ENCODE results near the gene SOX2. TPM values are rescaled to one million over a fixed set of nuclear protein-coding genes. Genes with fewer than 3 reads are reported as not detected.

Gene SOX2
- total RNA-seq, 4 donors from 2014 or later, result 0.53 TPM; not detected in 3

- peaks cover 48 to 58% (median 52%) of the 10 kb centered on the region in 3 donors for H3K27me3 ChIP-seq
- DNase-seq (no peak), ATAC-seq (no peak)
- intact Hi-C loops (cut with DNase I; ENCODE audit: low total_unique reads) (no loop called here), in situ Hi-C loops (cut with MboI; ENCODE audit: low sequenced_read_pairs in 4 of 4) (no loop called here)
- no peak for TF ChIP-seq POLR2A (IDR thresholded peaks at IDR 0.05)
- no peak for TF ChIP-seq CTCF (IDR thresholded peaks at IDR 0.05 in 4 of 5, conservative IDR thresholded peaks at IDR 0.05 in 1 of 5)
- no peak overlapping the region for H3K4me3 ChIP-seq
- no peak overlapping the region for H3K27ac ChIP-seq
- H3K9me3 ChIP-seq, result no peaks in the 10 kb centered on the region
- H3K36me3 ChIP-seq, result no peaks in the 10 kb centered on the region
- H3K4me1 ChIP-seq, result peaks cover 7% of the 10 kb centered on the region in 2 donors
Observed at GRCh38 chr3:181730934-181731333, 19.2 kb downstream of the SOX2 start.

GRCh38 chr3:181735911-181736310, 24.2 kb downstream of the SOX2 start:
- Histone ChIP-seq H3K4me3 (no peak overlapping the region), H3K4me1 (no peaks in the 10 kb centered on the region), H3K9me3 (no peaks in the 10 kb centered on the region), H3K36me3 (no peaks in the 10 kb centered on the region), H3K27ac (no peak overlapping the region), H3K27me3 (peaks cover 3 to 9% (median 5%) of the 10 kb centered on the region in 3 donors)
- in situ Hi-C loops (cut with MboI; ENCODE audit: low sequenced_read_pairs in 4 of 4), result no loop called here
- no peak for DNase-seq
- intact Hi-C loops (cut with DNase I; ENCODE audit: low total_unique reads), result no loop called here
- TF ChIP-seq CTCF (IDR thresholded peaks at IDR 0.05 in 4 of 5, conservative IDR thresholded peaks at IDR 0.05 in 1 of 5) (no peak), POLR2A (IDR thresholded peaks at IDR 0.05) (no peak)
- ATAC-seq, result no peak

GRCh38 chr3:181738551-181738950, 26.8 kb downstream of the SOX2 start:
- intact Hi-C loops (cut with DNase I; ENCODE audit: low total_unique reads), result no loop called here
- ATAC-seq (no peak), DNase-seq (no peak)
- in situ Hi-C loops (cut with MboI; ENCODE audit: low sequenced_read_pairs in 4 of 4), result no loop called here
- Histone ChIP-seq H3K27ac (no peak overlapping the region), H3K9me3 (no peaks in the 10 kb centered on the region), H3K27me3 (peaks cover 0 to 2% (median 0%) of the 10 kb centered on the region in 3 donors), H3K4me3 (no peak overlapping the region), H3K36me3 (no peaks in the 10 kb centered on the region), H3K4me1 (no peaks in the 10 kb centered on the region)
- TF ChIP-seq POLR2A (IDR thresholded peaks at IDR 0.05) (no peak), CTCF (IDR thresholded peaks at IDR 0.05 in 4 of 5, conservative IDR thresholded peaks at IDR 0.05 in 1 of 5) (no peak)

GRCh38 chr3:181739628-181740027, 27.9 kb downstream of the SOX2 start:
- Histone ChIP-seq H3K36me3 (no peaks in the 10 kb centered on the region), H3K27me3 (peaks cover 0 to 2% (median 0%) of the 10 kb centered on the region in 3 donors)

More at GRCh38 chr3:181739628-181740027, 27.9 kb downstream of the SOX2 start:
- in situ Hi-C loops (cut with MboI; ENCODE audit: low sequenced_read_pairs in 4 of 4), result no loop called here
- TF ChIP-seq POLR2A (IDR thresholded peaks at IDR 0.05) (no peak), CTCF (IDR thresholded peaks at IDR 0.05 in 4 of 5, conservative IDR thresholded peaks at IDR 0.05 in 1 of 5) (no peak)
- no peak for ATAC-seq
- Histone ChIP-seq H3K4me3 (no peak overlapping the region), H3K9me3 (no peaks in the 10 kb centered on the region), H3K4me1 (no peaks in the 10 kb centered on the region), H3K27ac (no peak overlapping the region)
- no peak for DNase-seq
- intact Hi-C loops (cut with DNase I; ENCODE audit: low total_unique reads), result no loop called here
